DOHH2 (cell line): ENCODE measurements around the gene ICOS.

Experiments
- H3F3A ChIP-seq: fragments of 200-600 bp; sonication (generic), shearing (Covaris generic); 2 replicates; pipeline ENCODE4 v1.6.0; 2016; ENCODE audit warnings: antibody characterized with exemption, mild to moderate bottlenecking; ENCODE audit not compliant: control insufficient read depth, insufficient read depth
- H3K27ac ChIP-seq: fragments of 200-600 bp; sonication (generic); 2 replicates; pipeline ENCODE4 v1.5.1; 2014; ENCODE audit warnings: low read depth, mild to moderate bottlenecking, low read length, moderate library complexity
- H3K27me3 ChIP-seq: fragments of 200-600 bp; sonication (generic); 2 replicates; pipeline ENCODE4 v1.6.1; 2014; ENCODE audit warnings: mild to moderate bottlenecking, low read length, mixed read lengths; ENCODE audit not compliant: control insufficient read depth
- H3K36me3 ChIP-seq: fragments of 200-600 bp; sonication (generic); 2 replicates; pipeline ENCODE4 v1.6.1; 2014; ENCODE audit warnings: mild to moderate bottlenecking, low read length, moderate library complexity, mixed read lengths; ENCODE audit not compliant: control insufficient read depth
- H3K4me1 ChIP-seq: fragments of 200-600 bp; sonication (generic); 2 replicates; pipeline ENCODE4 v1.6.1; 2014; ENCODE audit warnings: mild to moderate bottlenecking, low read length, mixed read lengths; ENCODE audit not compliant: control insufficient read depth
- H3K4me2 ChIP-seq: fragments of 200-600 bp; sonication (generic); 2 replicates; pipeline ENCODE4 v1.6.0; 2014; ENCODE audit warnings: mild to moderate bottlenecking, low read length, moderate library complexity
- H3K4me3 ChIP-seq: fragments of 200-600 bp; sonication (generic); 2 replicates; pipeline ENCODE4 v1.5.1; 2014; ENCODE audit warnings: mild to moderate bottlenecking, low read length, mixed read lengths
- H3K79me2 ChIP-seq: fragments of 200-600 bp; sonication (generic); 2 replicates; pipeline ENCODE4 v1.6.1; 2014; ENCODE audit warnings: mild to moderate bottlenecking, low read length, mixed read lengths; ENCODE audit not compliant: control insufficient read depth
- H3K9me2 ChIP-seq: fragments of 200-600 bp; sonication (generic); replicated peaks from 2 replicates; pipeline ENCODE4 v1.6.1; 2014; ENCODE audit warnings: mild to moderate bottlenecking, low read length, mixed read lengths; ENCODE audit not compliant: control insufficient read depth
- H3K9me3 ChIP-seq: fragments of 200-600 bp; sonication (generic); 2 replicates; pipeline ENCODE4 v1.6.1; 2014; ENCODE audit warnings: antibody characterized with exemption, low read length, mixed read lengths; ENCODE audit not compliant: control insufficient read depth, insufficient read depth
- H4K20me1 ChIP-seq: fragments of 200-600 bp; sonication (generic); 2 replicates; pipeline ENCODE4 v1.6.0; 2014; ENCODE audit warnings: low read depth, mild to moderate bottlenecking, antibody characterized with exemption, low read length, moderate library complexity; ENCODE audit not compliant: control insufficient read depth, insufficient read depth
- EZH2phosphoT487 ChIP-seq: fragments of 200-600 bp; sonication (generic); IDR thresholded peaks from 2 replicates; pipeline ENCODE4 v1.6.1; 2017; ENCODE audit warnings: borderline replicate concordance, mild to moderate bottlenecking, antibody characterized with exemption, low read length, moderate library complexity, mixed read lengths
- TF ChIP-seq, protein P1 (sequence below): fragments of 200-600 bp; sonication (generic); IDR thresholded peaks from one replicate; pipeline ENCODE4 v1.5.1; 2014; ENCODE audit warnings: antibody characterized with exemption, mild to moderate bottlenecking, low read depth, low read length; ENCODE audit not compliant: poor library complexity, severe bottlenecking

ICOS gene

DNA sequence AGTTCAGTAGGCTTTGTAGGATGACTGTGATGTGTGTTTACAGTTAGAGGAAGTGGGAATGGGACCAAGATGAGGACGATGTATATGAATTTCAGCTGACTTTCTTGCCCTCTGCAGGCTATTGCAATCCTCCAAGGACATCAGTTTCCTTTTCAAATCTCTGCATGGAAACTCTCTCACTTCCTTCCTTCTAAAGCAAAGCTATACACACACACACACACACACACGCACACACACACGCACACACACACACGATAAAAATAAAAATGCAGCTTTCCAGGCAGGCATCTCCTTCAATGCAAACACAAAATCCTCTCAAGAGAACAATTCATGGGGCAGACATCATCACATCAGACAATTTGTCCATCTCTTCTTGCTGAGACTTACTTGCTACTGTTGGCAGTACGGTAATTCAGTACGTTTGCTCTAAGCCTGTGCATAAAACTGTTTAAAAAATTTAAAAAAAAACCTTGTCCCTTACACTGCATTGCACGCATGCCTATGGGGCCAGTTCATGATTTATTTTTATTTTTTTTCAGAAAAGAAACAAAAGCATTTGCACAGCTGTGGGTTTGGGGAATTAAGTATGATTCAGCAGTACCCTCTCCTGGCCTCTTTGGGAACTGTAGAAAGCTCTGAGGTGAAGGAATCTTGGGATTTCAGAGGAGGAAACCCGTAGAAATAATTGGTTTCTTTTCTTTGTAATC is 27.1 kb upstream of the ICOS start:
- peaks cover 10% of the 10 kb centered on the region for H3K27me3 ChIP-seq
- H3K4me1 ChIP-seq = no peaks in the 10 kb centered on the region
- H3K9me3 ChIP-seq = no peaks in the 10 kb centered on the region
- H4K20me1 ChIP-seq = no peaks in the 10 kb centered on the region
- H3K9me2 ChIP-seq = no peaks in the 10 kb centered on the region
- no peaks in the 10 kb centered on the region for H3K79me2 ChIP-seq
- H3F3A ChIP-seq = no peaks in the 10 kb centered on the region
- no peak overlapping the region for H3K27ac ChIP-seq
- TF ChIP-seq EZH2phosphoT487 = no peak
- TF ChIP-seq, protein P1, sequence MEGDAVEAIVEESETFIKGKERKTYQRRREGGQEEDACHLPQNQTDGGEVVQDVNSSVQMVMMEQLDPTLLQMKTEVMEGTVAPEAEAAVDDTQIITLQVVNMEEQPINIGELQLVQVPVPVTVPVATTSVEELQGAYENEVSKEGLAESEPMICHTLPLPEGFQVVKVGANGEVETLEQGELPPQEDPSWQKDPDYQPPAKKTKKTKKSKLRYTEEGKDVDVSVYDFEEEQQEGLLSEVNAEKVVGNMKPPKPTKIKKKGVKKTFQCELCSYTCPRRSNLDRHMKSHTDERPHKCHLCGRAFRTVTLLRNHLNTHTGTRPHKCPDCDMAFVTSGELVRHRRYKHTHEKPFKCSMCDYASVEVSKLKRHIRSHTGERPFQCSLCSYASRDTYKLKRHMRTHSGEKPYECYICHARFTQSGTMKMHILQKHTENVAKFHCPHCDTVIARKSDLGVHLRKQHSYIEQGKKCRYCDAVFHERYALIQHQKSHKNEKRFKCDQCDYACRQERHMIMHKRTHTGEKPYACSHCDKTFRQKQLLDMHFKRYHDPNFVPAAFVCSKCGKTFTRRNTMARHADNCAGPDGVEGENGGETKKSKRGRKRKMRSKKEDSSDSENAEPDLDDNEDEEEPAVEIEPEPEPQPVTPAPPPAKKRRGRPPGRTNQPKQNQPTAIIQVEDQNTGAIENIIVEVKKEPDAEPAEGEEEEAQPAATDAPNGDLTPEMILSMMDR = peak; percentile 36
- no peaks in the 10 kb centered on the region for H3K36me3 ChIP-seq
- no peak overlapping the region for H3K4me2 ChIP-seq
- no peak overlapping the region for H3K4me3 ChIP-seq

DNA sequence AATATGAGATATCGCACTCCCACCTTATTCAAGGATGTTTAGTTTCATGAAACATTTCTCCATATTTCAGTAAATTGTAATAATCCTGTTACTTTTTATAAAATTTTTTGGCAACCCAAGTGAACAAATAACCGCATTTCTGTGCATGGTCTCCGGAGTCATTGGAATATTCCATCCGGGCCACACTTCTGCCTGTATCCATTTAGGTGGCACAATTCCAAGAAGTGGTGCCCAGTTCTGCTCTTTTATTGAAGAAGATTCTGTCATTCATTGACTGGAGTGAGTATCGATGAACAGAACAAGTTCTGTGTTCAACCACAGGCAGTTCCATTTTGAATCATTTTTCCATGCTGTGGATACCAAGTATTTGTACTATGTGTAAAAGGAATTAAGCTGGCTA is 26.6 kb upstream of the ICOS start:
- H3K4me3 ChIP-seq = no peak overlapping the region
- H3K27ac ChIP-seq = no peak overlapping the region
- H3K4me1 ChIP-seq = no peaks in the 10 kb centered on the region
- no peaks in the 10 kb centered on the region for H4K20me1 ChIP-seq
- H3K79me2 ChIP-seq = no peaks in the 10 kb centered on the region
- no peaks in the 10 kb centered on the region for H3F3A ChIP-seq
- H3K36me3 ChIP-seq = no peaks in the 10 kb centered on the region
- H3K27me3 ChIP-seq = peaks cover 10% of the 10 kb centered on the region
- TF ChIP-seq EZH2phosphoT487 = no peak
- TF ChIP-seq, protein P1 = no peak
- H3K4me2 ChIP-seq = no peak overlapping the region
- H3K9me2 ChIP-seq = no peaks in the 10 kb centered on the region
- no peaks in the 10 kb centered on the region for H3K9me3 ChIP-seq

DNA sequence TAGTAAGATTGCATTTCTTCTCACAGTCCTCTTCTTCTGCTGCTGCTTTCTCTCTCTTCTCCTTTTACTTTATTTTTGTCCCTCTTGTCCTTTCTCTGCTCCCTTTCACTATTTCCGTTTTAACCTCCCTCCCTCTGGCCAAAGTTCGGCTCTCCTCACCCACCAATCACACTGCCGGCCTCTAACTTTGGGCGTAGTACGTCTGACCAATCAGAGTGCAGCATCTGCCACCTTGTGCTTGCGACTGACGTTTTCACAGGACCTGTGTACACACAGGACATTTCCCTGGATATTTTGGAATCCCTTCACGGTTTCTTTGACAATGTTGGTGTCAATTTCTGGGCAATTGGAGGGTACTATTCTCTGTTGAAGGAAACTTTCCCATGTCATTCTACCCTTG is 22.6 kb upstream of the ICOS start:
- no peak overlapping the region for H3K4me3 ChIP-seq
- no peaks in the 10 kb centered on the region for H3K9me2 ChIP-seq
- no peak overlapping the region for H3K27ac ChIP-seq
- TF ChIP-seq, protein P1 = no peak
- no peak for TF ChIP-seq EZH2phosphoT487
- no peaks in the 10 kb centered on the region for H4K20me1 ChIP-seq
- H3K4me1 ChIP-seq = no peaks in the 10 kb centered on the region
- no peak overlapping the region for H3K4me2 ChIP-seq
- H3K36me3 ChIP-seq = no peaks in the 10 kb centered on the region
- no peaks in the 10 kb centered on the region for H3K79me2 ChIP-seq
- H3K9me3 ChIP-seq = no peaks in the 10 kb centered on the region
- peaks cover 5% of the 10 kb centered on the region; the same call in 1 of the 2 replicates for H3K27me3 ChIP-seq
- H3F3A ChIP-seq = no peaks in the 10 kb centered on the region
